HepG2 (cell line): ENCODE results near the gene FAM83C. TPM values are rescaled to one million over a fixed set of nuclear protein-coding genes. Genes with fewer than 3 reads are reported as not detected.

Experiments used
- ATAC-seq: fragments of 200-7000 bp; cut with Tn5 transposase; 3 replicates; pipeline ENCODE4 v1.9.1; 2020; ENCODE audit warnings: mild to moderate bottlenecking, moderate library complexity
- BruUV-seq: library from RNA; stranded (reverse); fragments of 400-500 nt; replicated peaks from 2 replicates; lab custom pipeline; 2021; lab: Mats Ljungman, UMichigan
- CTCF ChIA-PET: fragments of 300-600 bp; formaldehyde crosslinking; extraction: SDS; loops from one replicate; lab custom pipeline; 2021; ENCODE audit warnings: low total read pairs, inconsistent platforms, low intra/inter-chr PET ratio; lab: Yijun Ruan, JAX
- POLR2A ChIA-PET: fragments of 350-600 bp; sonication (Branson Sonifier 250); formaldehyde crosslinking; loops from one replicate; lab custom pipeline; 2020; ENCODE audit warnings: antibody characterized with exemption, inconsistent platforms; lab: Yijun Ruan, JAX
- DNase-seq: peaks from one replicate; pipeline ENCODE4 v3.0.0-alpha.2; 2015; ENCODE audit warnings: low spot score
- FAIRE-seq: peaks from 3 replicates; lab custom pipeline; 2011; peaks lifted over from hg19 to GRCh38; lab: Jason Lieb, UNC
- H2AFZ ChIP-seq: one replicate; pipeline ENCODE4 v1.6.1; 2011; ENCODE audit warnings: low read length, inconsistent platforms
- H3K27ac ChIP-seq: fragments of 300-600 bp; 3 replicates; pipeline ENCODE4 v1.8.0; 2011; ENCODE audit warnings: mixed run types, mild to moderate bottlenecking, mixed read lengths, low read length, inconsistent platforms; ENCODE audit not compliant: insufficient read depth; ENCODE audit errors: extremely low read length
- H3K27me3 ChIP-seq, 2 experiments: fragments of 200-600 bp in 1 of 2; 2 replicates in 1 of 2; 3 replicates in 1 of 2; pipeline versions ENCODE4 v1.6.0 to v1.8.0; 2011; ENCODE audit warnings: low read length in 2 of 2, mild to moderate bottlenecking in 2 of 2, moderate library complexity in 2 of 2, inconsistent platforms in 1 of 2; ENCODE audit not compliant: insufficient read depth in 2 of 2, control insufficient read depth in 1 of 2
- H3K36me3 ChIP-seq, 2 experiments: fragments of 200-600 bp in 1 of 2; replicated peaks in 1 of 2; 2 replicates in 1 of 2; 3 replicates in 1 of 2; pipeline versions ENCODE4 v1.5.1 to v1.8.0; 2011; ENCODE audit warnings: low read length in 2 of 2, inconsistent platforms in 1 of 2; ENCODE audit not compliant: insufficient read depth in 2 of 2, control insufficient read depth in 1 of 2
- H3K4me1 ChIP-seq: 2 replicates; pipeline ENCODE4 v1.5.1; 2012; ENCODE audit warnings: low read length, inconsistent platforms; ENCODE audit not compliant: insufficient read depth
- H3K4me2 ChIP-seq: 2 replicates; pipeline ENCODE4 v1.6.0; 2011; ENCODE audit warnings: low read depth, low read length, inconsistent platforms
- H3K4me3 ChIP-seq, 3 experiments: fragments of 200-600 bp in 1 of 3; sonication (generic), shearing (Covaris generic) in 1 of 3; replicated peaks in 1 of 3; 2 replicates each; pipeline ENCODE4 v1.5.1; 2011 to 2016; ENCODE audit warnings: low read length in 3 of 3, inconsistent platforms in 2 of 3, low read depth in 2 of 3, mild to moderate bottlenecking in 2 of 3, control low read depth in 1 of 3, mixed read lengths in 1 of 3; ENCODE audit not compliant: insufficient read depth in 1 of 3
- H3K79me2 ChIP-seq: one replicate; pipeline ENCODE4 v1.6.1; 2011; ENCODE audit warnings: low read length, inconsistent platforms; ENCODE audit not compliant: insufficient read depth
- H3K9ac ChIP-seq: 2 replicates; pipeline ENCODE4 v1.6.0; 2011; ENCODE audit warnings: mild to moderate bottlenecking, low read depth, low read length, inconsistent platforms; ENCODE audit not compliant: insufficient read depth
- H3K9me3 ChIP-seq: 2 replicates; pipeline ENCODE4 v1.5.1; 2012; ENCODE audit warnings: mild to moderate bottlenecking, low read length
- H4K20me1 ChIP-seq: 2 replicates; pipeline ENCODE4 v1.6.0; 2011; ENCODE audit warnings: inconsistent platforms, mild to moderate bottlenecking, low read length, moderate library complexity; ENCODE audit not compliant: insufficient read depth
- ATF7 ChIP-seq, 2 experiments: fragments of 450-650 bp in 1 of 2; sonication (generic) in 1 of 2; formaldehyde crosslinking in 1 of 2; IDR thresholded peaks; 2 replicates each; pipeline versions ENCODE4 v1.4.0 to v1.6.1; 2016 to 2020; ENCODE audit warnings: antibody characterized with exemption in 1 of 2, mild to moderate bottlenecking in 1 of 2, missing genetic modification reagents in 1 of 2
- HNRNPL ChIP-seq: fragments of 200-400 bp; formaldehyde crosslinking; IDR thresholded peaks from 2 replicates; pipeline ENCODE4 v1.6.1; 2017; ENCODE audit warnings: mild to moderate bottlenecking, low read depth, low read length
- PAWR ChIP-seq: sonication (generic); formaldehyde crosslinking; IDR thresholded peaks from 2 replicates; pipeline ENCODE4 v1.4.0; 2020; ENCODE audit warnings: missing genetic modification reagents, mild to moderate bottlenecking, borderline replicate concordance
- PHF5A ChIP-seq: IDR thresholded peaks from one replicate; pipeline ENCODE4 v1.6.1; 2018; ENCODE audit warnings: low read depth, missing genetic modification reagents; ENCODE audit not compliant: unreplicated experiment
- SALL1 ChIP-seq: sonication (generic); formaldehyde crosslinking; IDR thresholded peaks from 2 replicates; pipeline ENCODE4 v1.8.0; 2022; ENCODE audit warnings: mild to moderate bottlenecking, missing genetic modification reagents
- YEATS4 ChIP-seq: sonication (generic); formaldehyde crosslinking; IDR thresholded peaks from 2 replicates; pipeline ENCODE4 v1.4.0; 2020; ENCODE audit warnings: missing genetic modification reagents, borderline replicate concordance
- YY1 ChIP-seq: IDR thresholded peaks from 2 replicates; pipeline ENCODE4 v1.6.1; 2011; ENCODE audit warnings: low read length, low read depth, moderate library complexity, mild to moderate bottlenecking; ENCODE audit not compliant: insufficient read depth, insufficient replicate concordance
- ZFX ChIP-seq: sonication (generic); formaldehyde crosslinking; IDR thresholded peaks from 2 replicates; pipeline ENCODE4 v1.4.0; 2020; ENCODE audit warnings: mild to moderate bottlenecking, low read depth, missing genetic modification reagents, moderate library complexity
- ZHX2 ChIP-seq, 2 experiments: sonication (generic) in 1 of 2; formaldehyde crosslinking in 1 of 2; IDR thresholded peaks; 2 replicates each; pipeline versions ENCODE4 v1.6.1 to v1.9.0; 2014 to 2022; ENCODE audit warnings: antibody characterized with exemption in 1 of 2, borderline replicate concordance in 1 of 2, inconsistent platforms in 1 of 2, low read depth in 1 of 2, missing genetic modification reagents in 1 of 2
- ZNF274 ChIP-seq: sonication (generic); formaldehyde crosslinking; IDR thresholded peaks from 2 replicates; pipeline ENCODE4 v1.5.1; 2020; ENCODE audit warnings: mild to moderate bottlenecking, missing genetic modification reagents
- ZNF501 ChIP-seq: sonication (generic); formaldehyde crosslinking; IDR thresholded peaks from 2 replicates; pipeline ENCODE4 v1.5.1; 2020; ENCODE audit warnings: mild to moderate bottlenecking, moderate library complexity, missing genetic modification reagents
- ZNF737 ChIP-seq: sonication (generic); formaldehyde crosslinking; IDR thresholded peaks from 2 replicates; pipeline ENCODE4 v1.5.0; 2020; ENCODE audit warnings: missing genetic modification reagents, mild to moderate bottlenecking, borderline replicate concordance
- ZNF768 ChIP-seq: sonication (generic); formaldehyde crosslinking; IDR thresholded peaks from 2 replicates; pipeline ENCODE4 v1.4.0; 2020; ENCODE audit warnings: missing genetic modification reagents
- WGBS: methylation state at CpG from one replicate; pipeline ENCODE4 v1.1.6; 2017; ENCODE audit warnings: low lambda C conversion rate; 5-methylcytosine and 5-hydroxymethylcytosine counted together
- in situ Hi-C: cut with HindIII; loops from 2 replicates; pipeline ENCODE4 v1.10.0; 2017; ENCODE audit warnings: low pct_unique_long_range_greater_than_20kb; ENCODE audit not compliant: extremely low pct_ligation_motif_present
- intact Hi-C: fragments of 100-400 bp; cut with micrococcal nuclease; formaldehyde crosslinking; loops from one replicate; pipeline ENCODE4 v1.10.0; 2022; ENCODE audit not compliant: unreplicated experiment
- polyA plus RNA-seq, 8 experiments: library from polyadenylated mRNA; depleted of rRNA in 3 of 8; stranded (reverse) in 7 of 8; unstranded in 1 of 8; fragments of >200 nt; fragmentation: Illumina TruSeq in 4 of 8; extraction: Trizol in 4 of 8; gene quantifications; 2 replicates each; pipeline versions ENCODE4 v1.2.1 to v1.2.3, GENCODE V29; 2011 to 2016; ENCODE audit warnings: low read depth in 4 of 8, missing spikeins in 1 of 8, mixed read lengths in 1 of 8; ENCODE audit not compliant: insufficient read depth in 1 of 8
- total RNA-seq, 5 experiments: library from RNA; depleted of rRNA; stranded (reverse); fragments of >200 nt; fragmentation: Illumina TruSeq; extraction: Trizol; gene quantifications; 2 replicates each; pipeline ENCODE4 v1.2.3, GENCODE V29; 2016; ENCODE audit warnings: low read depth in 1 of 5

Gene FAM83C
- total and polyA plus RNA-seq, 2 of the 13 experiments (the other 11 are each of a cell fraction or from before 2014, with no cell fraction given): 0.04 TPM; not detected in 1

GRCh38 chr20:35264755-35265154 lies 27.5 kb downstream of the FAM83C start (continued):
- TF ChIP-seq ZHX2 (IDR thresholded peaks at IDR 0.05; ENCODE audit: low read depth) (no peak), ZHX2 (CRISPR knock-in tag; IDR thresholded peaks at IDR 0.05; ENCODE audit: borderline replicate concordance) (no peak), SALL1 (peak; percentile 53; the same call in 1 of the 2 replicates), YEATS4 (CRISPR knock-in tag) (no peak)
- TF ChIP-seq, all 625 proteins: peak for 48

GRCh38 chr20:35263532-35264341 lies 28.5 kb downstream of the FAM83C start:
- Histone ChIP-seq H3K4me2 (peak overlapping the region; percentile 77), H4K20me1 (no peaks in the 10 kb centered on the region), H2AFZ (peak overlapping the region; percentile 7), H3K9ac (peak overlapping the region; percentile 41), H3K4me1 (peaks cover 34% of the 10 kb centered on the region), H3K79me2 (no peaks in the 10 kb centered on the region), H3K9me3 (no peaks in the 10 kb centered on the region), H3K27me3 (no peaks in the 10 kb centered on the region), H3K27ac (peak overlapping the region; percentile 36), H3K36me3 (no peaks in the 10 kb centered on the region), H3K4me3 (peak overlapping the region; percentile 11 to 53 (median 44); a peak in 5 of 6 replicates)
- 37% methylated on average over 17 of the region's 17 CpGs for WGBS
- intact Hi-C loops: loop anchor here (1.0 to 5.0 kb wide), 2 partner anchors 167 to 286 kb away; no protein-coding TSS in a partner anchor
- CTCF ChIA-PET: interaction anchor here (1.6 kb wide), 1 partner anchor 118 kb away, joined by 6 read pairs; no protein-coding TSS in a partner anchor
- DNase-seq (peak; percentile 45), FAIRE-seq (no peak), ATAC-seq (peak; percentile 45)
- in situ Hi-C loops: loop anchor here (5.0 to 10.0 kb wide), 2 partner anchors 46 to 389 kb away; partner anchors contain the start of genes ACSS2 and GGT7
- POLR2A ChIA-PET: interaction anchor here (0.6 to 3.8 kb wide), 15 partner anchors 11 to 478 kb away, joined by 3 to 27 read pairs (median 4); partner anchors contain the start of genes ACSS2, CEP250, EDEM2 and EIF6
- TSS peak; percentile 83 for BruUV-seq
- TF ChIP-seq ZFX (CRISPR knock-in tag) (peak; percentile 32; the same call in 1 of the 2 replicates), HNRNPL (0 out of 2 replicates have a peak, but pooled peaks have one; percentile 43), ZNF768 (CRISPR knock-in tag) (peak; percentile 41; the same call in 1 of the 2 replicates), ATF7 (IDR thresholded peaks at IDR 0.05) (no peak), ATF7 (CRISPR knock-in tag; IDR thresholded peaks at IDR 0.05) (no peak), YY1 (no peak), ZNF274 (CRISPR knock-in tag) (0 out of 2 replicates have a peak, but pooled peaks have one; percentile 54), ZNF501 (CRISPR knock-in tag) (peak; percentile 76; the same call in 1 of the 2 replicates), PAWR (CRISPR knock-in tag) (no peak), ZNF737 (CRISPR knock-in tag) (no peak), PHF5A (CRISPR knock-in tag) (peak; percentile 3)
